GM23338 (cell line): ENCODE data around the gene RNLS. TPM values are rescaled to one million over a fixed set of nuclear protein-coding genes. Genes with fewer than 3 reads are reported as not detected.

ENCODE experiments used
- ATAC-seq: fragments of 200-7000 bp; cut with Tn5 transposase; 3 replicates; pipeline ENCODE4 v1.9.1; 2020
- DNase-seq: peaks from one replicate; pipeline ENCODE4 v3.0.0-alpha.2; 2015; ENCODE audit warnings: low spot score
- H2AFZ ChIP-seq: fragments of 200-600 bp; sonication (generic); 2 replicates; pipeline ENCODE4 v1.8.0; 2016; ENCODE audit warnings: antibody characterized with exemption, mild to moderate bottlenecking, moderate library complexity
- H3F3A ChIP-seq: fragments of 200-600 bp; sonication (generic); replicated peaks from 2 replicates; pipeline ENCODE4 v1.8.0; 2017; ENCODE audit warnings: antibody characterized with exemption, mixed run types, low read depth
- H3K27ac ChIP-seq: fragments of 200-600 bp; sonication (generic); 2 replicates; pipeline ENCODE4 v1.6.1; 2016; ENCODE audit warnings: low read depth
- H3K27me3 ChIP-seq: fragments of 200-600 bp; sonication (generic); 2 replicates; pipeline ENCODE4 v1.8.0; 2016; ENCODE audit warnings: mild to moderate bottlenecking, mixed run types, moderate library complexity; ENCODE audit not compliant: insufficient read depth
- H3K36me3 ChIP-seq: fragments of 200-600 bp; sonication (generic); 2 replicates; pipeline ENCODE4 v1.8.0; 2016; ENCODE audit warnings: mild to moderate bottlenecking; ENCODE audit not compliant: insufficient read depth
- H3K4me1 ChIP-seq: fragments of 200-600 bp; sonication (generic); 2 replicates; pipeline ENCODE4 v1.8.0; 2016; ENCODE audit warnings: mild to moderate bottlenecking, moderate library complexity; ENCODE audit not compliant: insufficient read depth
- H3K4me2 ChIP-seq: fragments of 200-600 bp; sonication (generic); 2 replicates; pipeline ENCODE4 v1.7.1; 2017; ENCODE audit warnings: mixed run types
- H3K4me3 ChIP-seq: fragments of 200-600 bp; sonication (generic); 2 replicates; pipeline ENCODE4 v1.6.1; 2016; ENCODE audit warnings: mixed run types
- H3K79me2 ChIP-seq: fragments of 200-600 bp; sonication (generic); replicated peaks from 2 replicates; pipeline ENCODE4 v1.8.0; 2017; ENCODE audit warnings: mild to moderate bottlenecking; ENCODE audit not compliant: insufficient read depth
- H3K9me2 ChIP-seq: fragments of 200-600 bp; sonication (generic); 2 replicates; pipeline ENCODE4 v1.8.0; 2017; ENCODE audit not compliant: insufficient read depth
- H4K20me1 ChIP-seq: fragments of 200-600 bp; sonication (generic); replicated peaks from 2 replicates; pipeline ENCODE4 v1.8.0; 2017; ENCODE audit warnings: mild to moderate bottlenecking; ENCODE audit not compliant: insufficient read depth
- H3K27ac Mint-ChIP-seq: 2 replicates; pipeline ENCODE4 v1.8.0; 2020; ENCODE audit warnings: inconsistent platforms, mild to moderate bottlenecking, moderate library complexity, mixed read lengths
- H3K27me3 Mint-ChIP-seq: 3 replicates; pipeline ENCODE4 v1.8.0; 2022; ENCODE audit warnings: low read depth, mild to moderate bottlenecking, moderate library complexity, mixed read lengths, inconsistent platforms; ENCODE audit not compliant: insufficient read depth, poor library complexity
- H3K36me3 Mint-ChIP-seq: 3 replicates; pipeline ENCODE4 v1.8.0; 2021; ENCODE audit warnings: low read depth, mild to moderate bottlenecking, inconsistent platforms, moderate library complexity, mixed read lengths
- H3K4me1 Mint-ChIP-seq: 3 replicates; pipeline ENCODE4 v1.8.0; 2020; ENCODE audit warnings: mild to moderate bottlenecking, inconsistent platforms, mixed read lengths
- H3K4me3 Mint-ChIP-seq: 3 replicates; pipeline ENCODE4 v1.8.0; 2021; ENCODE audit warnings: moderate library complexity, mild to moderate bottlenecking, inconsistent platforms, mixed read lengths
- H3K9me3 Mint-ChIP-seq: 3 replicates; pipeline ENCODE4 v1.8.0; 2020; ENCODE audit warnings: moderate library complexity, mild to moderate bottlenecking, inconsistent platforms, mixed read lengths
- CREB1 ChIP-seq: fragments of 250-450 bp; sonication (Bioruptor Pico); IDR thresholded peaks from 2 replicates; pipeline ENCODE4 v1.5.0; 2020; ENCODE audit warnings: low read depth, mild to moderate bottlenecking, moderate library complexity
- CTCF ChIP-seq, 2 experiments: fragments of 200-600 bp in 1 of 2; sonication (generic) in 1 of 2; conservative IDR thresholded peaks; 2 replicates each; pipeline versions ENCODE4 v1.5.1 to v1.6.1; 2016 to 2017; ENCODE audit warnings: antibody characterized with exemption in 2 of 2, low read depth in 2 of 2, mild to moderate bottlenecking in 2 of 2, moderate library complexity in 1 of 2
- ETS1 ChIP-seq: IDR thresholded peaks from 2 replicates; pipeline ENCODE4 v1.6.1; 2016; ENCODE audit warnings: antibody characterized with exemption
- EZH2 ChIP-seq: fragments of 200-600 bp; sonication (generic); IDR thresholded peaks from one replicate; pipeline ENCODE4 v1.8.0; 2017; ENCODE audit warnings: antibody characterized with exemption, mild to moderate bottlenecking, low read depth; ENCODE audit not compliant: unreplicated experiment
- EZH2phosphoT487 ChIP-seq: fragments of 200-600 bp; sonication (generic); IDR thresholded peaks from one replicate; pipeline ENCODE4 v1.8.1; 2018; ENCODE audit warnings: antibody characterized with exemption; ENCODE audit not compliant: unreplicated experiment
- JUNB ChIP-seq: IDR thresholded peaks from one replicate; pipeline ENCODE4 v1.6.1; 2016; ENCODE audit warnings: antibody characterized with exemption; ENCODE audit not compliant: unreplicated experiment
- NANOG ChIP-seq: IDR thresholded peaks from 2 replicates; pipeline ENCODE4 v1.6.1; 2016; ENCODE audit warnings: antibody characterized with exemption, borderline replicate concordance
- POLR2AphosphoS5 ChIP-seq: IDR thresholded peaks from 2 replicates; pipeline ENCODE4 v1.6.1; 2016; ENCODE audit warnings: antibody characterized with exemption, low read depth
- REST ChIP-seq: IDR thresholded peaks from one replicate; pipeline ENCODE4 v1.6.1; 2018; ENCODE audit warnings: antibody characterized with exemption; ENCODE audit not compliant: unreplicated experiment
- STAT1 ChIP-seq: IDR thresholded peaks from one replicate; pipeline ENCODE4 v1.6.1; 2016; ENCODE audit warnings: antibody characterized with exemption; ENCODE audit not compliant: unreplicated experiment
- ZNF114 ChIP-seq: fragments of 250-450 bp; sonication (Bioruptor Pico); IDR thresholded peaks from 2 replicates; pipeline ENCODE4 v1.5.0; 2020; ENCODE audit warnings: mild to moderate bottlenecking, moderate library complexity
- ZNF331 ChIP-seq: fragments of 250-450 bp; sonication (Bioruptor Pico); IDR thresholded peaks from 2 replicates; pipeline ENCODE4 v1.5.0; 2020; ENCODE audit warnings: low read depth, mild to moderate bottlenecking, moderate library complexity
- ZNF462 ChIP-seq: fragments of 250-450 bp; sonication (Bioruptor Pico); IDR thresholded peaks from 2 replicates; pipeline ENCODE4 v1.5.0; 2020; ENCODE audit warnings: mild to moderate bottlenecking, moderate library complexity
- polyA plus RNA-seq: library from polyadenylated mRNA; unstranded; fragments of >200 nt; fragmentation: Nextera tagmentation; extraction: Ambion mirVana; gene quantifications from 2 replicates; pipeline ENCODE4 v1.2.1, GENCODE V29; 2016
- total RNA-seq: library from RNA; depleted of rRNA; stranded (reverse); fragments of >200 nt; shearing (Covaris generic); gene quantifications from 2 replicates; pipeline ENCODE4 v1.2.3, GENCODE V29; 2014

The RNLS gene
- total and polyA plus RNA-seq, 2 experiments from 2014 or later, result 8.8 to 15.2 TPM

- no peak for ATAC-seq
Measured at GRCh38 chr10:88262591-88263234, 320.4 kb downstream of the RNLS start.

More at GRCh38 chr10:88262591-88263234, 320.4 kb downstream of the RNLS start:
- Mint-ChIP-seq H3K27me3 (no peaks in the 10 kb centered on the region), H3K36me3 (no peaks in the 10 kb centered on the region), H3K4me3 (no peak overlapping the region), H3K27ac (no peak overlapping the region), H3K9me3 (no peaks in the 10 kb centered on the region), H3K4me1 (no peaks in the 10 kb centered on the region)
- Histone ChIP-seq H3F3A (no peaks in the 10 kb centered on the region), H3K79me2 (no peaks in the 10 kb centered on the region), H4K20me1 (no peaks in the 10 kb centered on the region; the same call in 1 of the 2 replicates), H3K27me3 (no peaks in the 10 kb centered on the region), H3K27ac (no peak overlapping the region), H3K4me1 (no peaks in the 10 kb centered on the region), H3K36me3 (no peaks in the 10 kb centered on the region), H3K4me2 (no peak overlapping the region), H3K9me2 (no peaks in the 10 kb centered on the region), H2AFZ (no peak overlapping the region), H3K4me3 (no peak overlapping the region)
- no peak for TF ChIP-seq ZNF462 (CRISPR knock-in tag)
- no peak for TF ChIP-seq STAT1
- TF ChIP-seq REST, result no peak
- no peak for TF ChIP-seq ETS1
- no peak for TF ChIP-seq NANOG
- TF ChIP-seq CREB1 (CRISPR knock-in tag), result no peak
- TF ChIP-seq EZH2, result no peak
- TF ChIP-seq ZNF331 (CRISPR knock-in tag), result no peak
- TF ChIP-seq ZNF114, result no peak
- no peak for TF ChIP-seq JUNB
- TF ChIP-seq CTCF (conservative IDR thresholded peaks at IDR 0.05; ENCODE audit: low read depth in 2 of 2), result no peak
- no peak for TF ChIP-seq POLR2AphosphoS5
- no peak for TF ChIP-seq EZH2phosphoT487
- DNase-seq, result no peak
